Measurements from ENCODE around the gene KRT9. TPM values are rescaled to one million over a fixed set of nuclear protein-coding genes. Genes with fewer than 3 reads are reported as not detected.

KRT9 gene
- total RNA-seq, 2 donors from 2014 or later, result not detected

GRCh38 chr17:41539071-41539492, 32.8 kb downstream of the KRT9 start:
- intact Hi-C loops (cut with DNase I, micrococcal nuclease), result no loop called here
- DNase-seq, result no peak
- ATAC-seq, result no peak

- ATAC-seq (no peak), DNase-seq (no peak)
- intact Hi-C loops (cut with DNase I, micrococcal nuclease), result no loop called here
Measured at GRCh38 chr17:41538565-41538991, 33.3 kb downstream of the KRT9 start.

GRCh38 chr17:41537990-41538389, 33.9 kb downstream of the KRT9 start:
- DNase-seq, result no peak
- intact Hi-C loops (cut with DNase I, micrococcal nuclease), result no loop called here
- ATAC-seq, result no peak

GRCh38 chr17:41537614-41537954, 34.3 kb downstream of the KRT9 start:
- intact Hi-C loops (cut with DNase I, micrococcal nuclease), result no loop called here
- ATAC-seq (no peak), DNase-seq (no peak)

- ATAC-seq (no peak), DNase-seq (no peak)
- intact Hi-C loops (cut with DNase I, micrococcal nuclease), result no loop called here
Measured at GRCh38 chr17:41536741-41537613, 34.9 kb downstream of the KRT9 start.

GRCh38 chr17:41535764-41536481, 35.9 kb downstream of the KRT9 start:
- intact Hi-C loops (cut with DNase I, micrococcal nuclease), result no loop called here
- DNase-seq, result peak in 1 of 2 donors; percentile 55
- peak; percentile 78 for ATAC-seq

GRCh38 chr17:41534899-41535546, 36.8 kb downstream of the KRT9 start:
- no peak for ATAC-seq
- DNase-seq, result no peak
- intact Hi-C loops (cut with DNase I, micrococcal nuclease), result no loop called here

- DNase-seq (no peak), ATAC-seq (no peak)
- intact Hi-C loops (cut with DNase I, micrococcal nuclease), result no loop called here
Measured at GRCh38 chr17:41533613-41534012, 38.2 kb downstream of the KRT9 start.

GRCh38 chr17:41532947-41533570, 38.8 kb downstream of the KRT9 start:
- DNase-seq, result no peak
- intact Hi-C loops (cut with DNase I, micrococcal nuclease), result no loop called here
- ATAC-seq, result no peak

- no peak for ATAC-seq
- intact Hi-C loops (cut with DNase I, micrococcal nuclease), result no loop called here
- DNase-seq, result no peak
Measured at GRCh38 chr17:41531993-41532392, 39.9 kb downstream of the KRT9 start.

GRCh38 chr17:41530062-41531048, 41.5 kb downstream of the KRT9 start:
- peak in 1 of 2 donors; percentile 70 for DNase-seq
- peak; percentile 26 for ATAC-seq
- intact Hi-C loops (cut with DNase I, micrococcal nuclease), result no loop called here

- intact Hi-C loops (cut with DNase I, micrococcal nuclease), result no loop called here
- DNase-seq (peak in 1 of 2 donors; percentile 31), ATAC-seq (peak; percentile 1)
Measured at GRCh38 chr17:41529491-41529915, 42.4 kb downstream of the KRT9 start.

GRCh38 chr17:41528959-41529353, 42.9 kb downstream of the KRT9 start:
- peak; percentile 72 to 81 for DNase-seq
- intact Hi-C loops (cut with DNase I, micrococcal nuclease), result no loop called here
- ATAC-seq, result peak; percentile 52

GRCh38 chr17:41527063-41528023, 44.5 kb downstream of the KRT9 start:
- intact Hi-C loops (cut with DNase I, micrococcal nuclease), result no loop called here

GRCh38 chr17:41524261-41524660, 47.6 kb downstream of the KRT9 start:
- ATAC-seq, result no peak
- DNase-seq, result no peak
- intact Hi-C loops (cut with DNase I, micrococcal nuclease), result no loop called here

More at GRCh38 chr17:41527063-41528023, 44.5 kb downstream of the KRT9 start:
- DNase-seq (peak; percentile 73 to 75), ATAC-seq (peak; percentile 49)

- DNase-seq (peak in 1 of 2 donors; percentile 47), ATAC-seq (no peak)
- intact Hi-C loops (cut with DNase I, micrococcal nuclease), result no loop called here
Measured at GRCh38 chr17:41523787-41524186, 48.1 kb downstream of the KRT9 start.

GRCh38 chr17:41523225-41523593, 48.6 kb downstream of the KRT9 start:
- no peak for DNase-seq
- ATAC-seq, result no peak
- intact Hi-C loops (cut with DNase I, micrococcal nuclease), result no loop called here
